NCI-H1436 (cell line): ENCODE results near the gene RHOBTB1.
A peak's percentile ranks its signal among the peaks of the same experiment; 100 is the strongest.

Source experiments
- DNase-seq: peaks from one replicate; lab custom pipeline; 2025; lab: John Stamatoyannopoulos, UW

RHOBTB1 gene

GRCh38 chr10:60964257-60965235 is 20.6 kb upstream of the RHOBTB1 start:
- DNase-seq: peak; percentile 67

- DNase-seq: no peak
These were observed 19.7 kb upstream of the RHOBTB1 start for GRCh38 chr10:60963441-60964256.

GRCh38 chr10:60962946-60963345 is 19.0 kb upstream of the RHOBTB1 start:
- no peak for DNase-seq

GRCh38 chr10:60960913-60961312 is 16.9 kb upstream of the RHOBTB1 start:
- no peak for DNase-seq

DNA sequence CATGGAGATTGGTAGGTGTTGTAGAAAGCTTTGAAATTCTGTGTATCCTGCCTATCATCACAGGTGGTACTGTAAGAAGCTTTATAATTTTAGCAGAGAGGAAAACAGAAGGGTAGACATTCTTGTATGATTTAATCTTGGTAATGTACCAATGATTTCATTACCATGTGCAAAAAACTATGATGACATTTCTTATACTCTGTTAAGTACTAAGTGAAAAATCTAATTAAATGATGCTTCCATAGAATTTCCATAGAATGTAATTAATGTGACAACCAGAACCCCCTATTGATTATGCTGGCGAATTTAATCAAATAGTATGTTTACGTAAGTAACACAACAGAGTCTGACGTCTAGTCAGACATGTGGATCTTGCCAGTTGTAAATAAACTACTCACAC is 16.0 kb upstream of the RHOBTB1 start:
- DNase-seq: no peak

DNA sequence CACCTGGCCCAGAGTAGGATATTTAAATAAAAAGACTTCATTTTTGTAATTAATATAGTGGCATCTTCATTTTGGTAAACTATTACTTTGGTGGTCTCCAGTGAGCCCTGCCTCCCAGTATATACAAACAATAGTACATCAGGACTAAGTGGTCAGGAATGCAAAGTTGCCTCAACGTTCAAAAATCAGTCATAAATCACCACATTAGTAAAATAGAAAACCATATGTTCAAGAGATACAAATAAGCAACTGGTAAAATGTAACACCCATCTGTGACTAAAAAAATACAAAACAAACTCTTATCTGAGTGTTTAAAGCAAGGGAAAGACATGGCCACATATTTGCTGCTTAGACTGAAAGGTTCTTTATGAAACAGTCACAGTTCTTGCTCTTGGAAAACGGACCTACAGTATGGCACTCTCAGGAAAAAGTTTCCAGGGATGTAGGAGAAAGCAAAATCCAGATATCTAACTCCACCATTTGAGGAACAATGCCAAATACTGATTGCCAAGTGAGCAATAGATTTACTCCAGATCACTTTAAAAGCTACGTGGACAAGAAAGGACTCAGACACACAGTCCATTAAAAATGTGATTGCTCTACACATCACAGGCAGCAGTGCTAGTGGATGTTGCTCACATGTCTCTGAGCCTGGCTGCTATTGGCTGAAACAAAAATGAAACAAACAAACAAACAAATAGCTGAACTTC is 15.1 kb upstream of the RHOBTB1 start:
- DNase-seq: no peak

DNA sequence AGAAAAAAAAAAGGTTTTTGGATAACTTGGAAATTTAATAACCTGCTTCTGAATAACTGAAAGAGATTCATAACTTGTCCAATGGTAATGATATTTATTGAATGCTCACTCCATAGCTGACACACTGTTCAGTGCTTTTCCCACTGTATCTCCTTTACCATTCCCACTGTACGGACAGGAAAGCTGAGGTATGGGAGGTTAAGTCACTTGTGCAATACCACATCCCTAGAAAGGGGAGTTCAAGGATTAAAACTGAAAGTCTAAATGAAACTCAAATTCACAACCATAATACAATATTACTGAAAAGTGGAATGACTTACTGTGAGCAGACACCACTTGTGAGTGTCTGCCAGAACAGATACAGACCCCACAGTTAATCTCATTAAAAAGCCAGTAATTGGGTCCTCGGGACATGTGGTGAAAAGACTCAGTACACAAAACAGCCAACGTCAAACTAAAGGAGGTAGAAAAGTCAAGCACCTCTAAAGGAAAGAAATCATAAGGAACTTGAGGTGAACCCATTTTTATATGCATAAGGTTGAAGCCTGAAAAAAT is 13.8 kb upstream of the RHOBTB1 start:
- no peak for DNase-seq

DNA sequence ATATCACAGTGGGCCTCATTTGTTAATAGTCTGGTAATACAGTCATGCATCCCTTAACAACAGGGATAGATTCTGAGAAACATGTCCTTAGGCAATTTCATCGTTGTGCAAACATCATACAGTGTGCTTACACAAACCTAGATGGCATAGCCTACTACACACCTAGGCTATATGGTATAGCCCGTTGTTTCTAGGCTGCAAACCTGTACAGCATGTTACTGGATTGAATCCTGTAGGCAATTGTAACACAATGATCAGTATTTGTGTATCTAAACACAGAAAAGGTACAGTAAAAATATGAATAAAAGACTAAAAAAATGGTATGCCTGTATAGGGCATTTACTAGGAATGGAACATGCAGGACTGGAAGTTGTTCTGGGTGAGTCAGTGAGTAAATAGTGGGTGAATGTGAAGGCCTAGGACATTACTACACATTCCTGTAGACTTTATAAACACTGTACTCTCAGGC is 12.0 kb upstream of the RHOBTB1 start:
- DNase-seq: no peak

- DNase-seq: no peak
These were observed 11.3 kb upstream of the RHOBTB1 start for GRCh38 chr10:60955316-60955715.

DNA sequence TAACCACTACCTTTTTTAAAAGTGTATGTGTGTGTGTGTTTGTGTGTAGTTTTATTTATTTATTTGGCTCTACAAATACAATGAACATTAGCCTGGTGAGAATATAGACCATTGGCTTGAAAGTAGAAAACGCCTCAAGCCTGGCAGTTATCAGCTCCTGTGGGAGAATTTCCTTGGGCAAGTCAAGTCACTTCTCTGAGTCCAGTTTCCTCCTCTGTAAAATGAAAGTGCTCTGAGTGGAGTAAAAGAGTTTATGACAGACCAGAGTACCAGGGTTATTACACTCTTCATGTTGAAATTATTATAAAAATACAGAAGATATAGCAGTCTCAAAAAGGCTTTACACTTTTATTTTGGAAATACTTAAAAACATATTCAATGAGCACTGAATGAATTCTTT is 10.1 kb upstream of the RHOBTB1 start:
- DNase-seq: no peak

DNA sequence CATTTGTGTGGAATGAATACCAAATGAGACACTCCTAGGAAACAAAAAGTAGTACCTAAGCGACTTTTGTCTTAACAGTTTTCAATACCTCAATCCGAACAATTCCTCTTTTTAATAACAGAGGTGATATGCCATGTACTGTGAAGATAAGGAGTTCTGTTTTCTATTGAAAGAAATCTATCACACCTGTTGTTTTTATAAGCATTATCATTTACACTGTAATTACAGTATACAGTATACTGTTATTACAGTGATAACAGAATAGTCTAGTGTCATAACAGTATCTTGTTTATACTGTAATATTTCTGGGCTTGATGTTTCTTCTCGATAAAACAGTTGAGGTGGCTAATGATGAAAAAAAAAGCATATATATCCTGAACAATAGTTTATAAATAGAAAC is 9.4 kb upstream of the RHOBTB1 start:
- no peak for DNase-seq

- no peak for DNase-seq
These were observed 8.8 kb upstream of the RHOBTB1 start for GRCh38 chr10:60952846-60953220.

DNA sequence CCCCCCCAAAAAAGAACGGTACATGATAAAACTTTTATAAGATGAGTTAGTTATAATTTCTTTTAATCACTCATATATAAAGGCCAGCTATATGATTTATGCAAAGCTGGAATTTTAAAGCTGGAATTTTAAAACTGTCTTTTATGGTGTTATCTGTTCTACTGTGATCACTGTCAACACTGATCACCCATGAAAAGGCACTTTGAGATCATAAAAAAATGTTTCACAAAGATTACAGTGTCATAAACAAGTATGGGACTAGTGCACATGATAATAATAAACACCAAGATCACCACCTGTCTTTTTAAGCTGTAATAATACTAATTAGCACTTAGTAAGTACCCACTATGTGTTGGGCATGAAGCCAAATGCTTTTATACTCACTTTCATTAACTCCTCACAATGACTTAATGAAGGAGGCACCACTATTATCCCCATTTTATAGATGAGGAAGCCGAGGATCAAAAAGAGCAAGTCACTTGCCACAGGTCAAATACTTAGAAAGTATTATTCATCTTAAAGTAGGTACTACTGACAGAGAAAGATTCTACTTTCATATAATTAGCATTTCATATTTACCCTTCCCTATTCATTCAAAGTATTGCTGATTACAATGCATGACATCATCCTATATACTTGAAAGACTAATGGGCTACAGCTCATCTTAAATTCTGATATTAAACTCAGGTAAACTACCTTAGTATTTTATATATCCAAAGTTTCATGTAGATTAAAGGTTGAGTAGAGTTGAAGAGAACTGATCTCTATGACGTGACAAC is 8.3 kb upstream of the RHOBTB1 start:
- no peak for DNase-seq

- no peak for DNase-seq
These were observed 7.3 kb upstream of the RHOBTB1 start for GRCh38 chr10:60951272-60951724.

DNA sequence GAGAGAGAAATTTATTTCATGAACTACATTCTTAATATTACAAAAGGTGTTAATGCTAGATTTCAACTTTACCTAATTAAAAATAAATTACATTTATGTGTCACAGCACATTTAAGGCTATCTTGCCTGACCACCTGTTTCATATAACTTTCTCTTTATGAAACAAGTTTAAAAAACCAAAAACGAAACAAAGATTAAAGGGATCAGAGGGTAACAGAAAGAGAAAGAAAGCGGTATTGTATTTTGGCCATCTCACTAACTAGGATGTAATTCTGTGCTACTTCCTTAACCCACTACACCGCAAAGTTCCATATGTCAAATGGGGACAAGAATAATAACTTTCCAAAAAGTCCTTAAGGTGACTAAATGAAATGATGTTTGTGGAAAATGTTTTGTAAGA is 6.3 kb upstream of the RHOBTB1 start:
- no peak for DNase-seq

GRCh38 chr10:60948851-60949250 is 4.9 kb upstream of the RHOBTB1 start:
- DNase-seq: no peak

GRCh38 chr10:60944910-60945297 is 919 bp upstream of the RHOBTB1 start:
- DNase-seq: no peak

GRCh38 chr10:60943316-60944057 is 498 bp downstream of the RHOBTB1 start:
- peak; percentile 35 for DNase-seq

GRCh38 chr10:60942788-60943315 is 1.1 kb downstream of the RHOBTB1 start:
- DNase-seq: no peak

- no peak for DNase-seq
These were observed 1.7 kb downstream of the RHOBTB1 start for GRCh38 chr10:60942134-60942787.
